Endothelial cell of umbilical vein (primary cell): ENCODE results near the gene ATAD3A. TPM values are rescaled to one million over a fixed set of nuclear protein-coding genes. Genes with fewer than 3 reads are reported as not detected.
"Not testable (repeated sequence)": the region's sequence is repeated elsewhere in the genome, so short reads cannot be mapped to it uniquely, and the experiment has no call there.

ENCODE experiments used
- BruUV-seq: library from RNA; stranded (reverse); fragments of 400-500 nt; replicated peaks from 2 replicates; lab custom pipeline; 2021; lab: Mats Ljungman, UMichigan
- CTCF ChIA-PET: fragments of 300-600, 350-600 bp; sonication (Branson Sonifier 250); formaldehyde crosslinking; loops from one replicate; lab custom pipeline; 2021; ENCODE audit warnings: antibody characterized with exemption, inconsistent platforms; lab: Charles Lee
- POLR2A ChIA-PET: fragments of 300-600, 350-600 bp; sonication (Branson Sonifier 250); formaldehyde crosslinking; loops from one replicate; lab custom pipeline; 2021; ENCODE audit warnings: antibody characterized with exemption, inconsistent platforms; lab: Charles Lee
- DNase-seq: peaks from one replicate; pipeline ENCODE4 v3.0.0-alpha.2; 2011; ENCODE audit warnings: low read depth, low spot score
- FAIRE-seq: peaks from 2 replicates; lab custom pipeline; 2011; peaks lifted over from hg19 to GRCh38; lab: Jason Lieb, UNC
- H2AFZ ChIP-seq: 2 replicates; pipeline ENCODE4 v1.6.0; 2012; ENCODE audit warnings: low read depth, low read length, control low read depth, inconsistent platforms
- H3K27ac ChIP-seq: 2 replicates; pipeline ENCODE4 v1.5.1; 2011; ENCODE audit warnings: low read depth, mild to moderate bottlenecking, control low read depth, low read length, moderate library complexity; ENCODE audit not compliant: insufficient read depth
- H3K27me3 ChIP-seq, 2 experiments: 2 replicates each; pipeline versions ENCODE4 v1.6.0 to v1.6.1; 2011; ENCODE audit warnings: low read length in 2 of 2, mixed read lengths in 1 of 2; ENCODE audit not compliant: control insufficient read depth in 2 of 2, insufficient read depth in 2 of 2
- H3K36me3 ChIP-seq, 2 experiments: 2 replicates in 1 of 2; 3 replicates in 1 of 2; pipeline ENCODE4 v1.5.1; 2011; ENCODE audit warnings: low read length in 2 of 2, mild to moderate bottlenecking in 1 of 2, moderate library complexity in 1 of 2; ENCODE audit not compliant: control insufficient read depth in 2 of 2, insufficient read depth in 2 of 2; ENCODE audit errors: extremely low read depth in 1 of 2
- H3K4me1 ChIP-seq: 3 replicates; pipeline ENCODE4 v1.5.1; 2011; ENCODE audit warnings: mild to moderate bottlenecking, low read length; ENCODE audit not compliant: control insufficient read depth, insufficient read depth; ENCODE audit errors: extremely low read depth
- H3K4me2 ChIP-seq: 2 replicates; pipeline ENCODE4 v1.6.1; 2011; ENCODE audit warnings: low read length, control low read depth, mixed read lengths; ENCODE audit not compliant: insufficient read depth
- H3K4me3 ChIP-seq, 3 experiments: fragments of 200-600 bp in 1 of 3; sonication (generic), shearing (Covaris generic) in 1 of 3; replicated peaks in 1 of 3; 2 replicates each; pipeline ENCODE4 v1.5.1; 2011 to 2016; ENCODE audit warnings: control low read depth in 3 of 3, low read length in 3 of 3, mild to moderate bottlenecking in 2 of 3, inconsistent platforms in 1 of 3, low read depth in 1 of 3, moderate library complexity in 1 of 3; ENCODE audit not compliant: insufficient read depth in 1 of 3
- H3K79me2 ChIP-seq: 2 replicates; pipeline ENCODE4 v1.6.0; 2012; ENCODE audit warnings: low read length, inconsistent platforms; ENCODE audit not compliant: control insufficient read depth, insufficient read depth
- H3K9ac ChIP-seq: replicated peaks from 2 replicates; pipeline ENCODE3; 2011; ENCODE audit warnings: low read length, control low read depth; ENCODE audit not compliant: insufficient read depth; ENCODE audit errors: extremely low read depth
- H3K9me1 ChIP-seq: replicated peaks from 3 replicates; pipeline ENCODE4 v1.6.0; 2011; ENCODE audit warnings: mild to moderate bottlenecking, low read length; ENCODE audit not compliant: control insufficient read depth, insufficient read depth; ENCODE audit errors: extremely low read depth
- H3K9me3 ChIP-seq: replicated peaks from 2 replicates; pipeline ENCODE4 v1.5.1; 2012; ENCODE audit warnings: low read length, inconsistent platforms; ENCODE audit not compliant: control insufficient read depth, insufficient read depth
- H4K20me1 ChIP-seq: replicated peaks from 2 replicates; pipeline ENCODE3; 2011; ENCODE audit warnings: mild to moderate bottlenecking, low read length; ENCODE audit not compliant: control insufficient read depth, insufficient read depth; ENCODE audit errors: extremely low read depth
- CTCF ChIP-seq, 2 donors: IDR thresholded peaks; 1 replicate in 1 of 2; 2 replicates in 1 of 2; pipeline ENCODE4 v1.5.1; 2011; ENCODE audit warnings: low read length in 2 of 2, mild to moderate bottlenecking in 2 of 2, moderate library complexity in 2 of 2, control low read depth in 1 of 2, inconsistent platforms in 1 of 2, low read depth in 1 of 2; ENCODE audit not compliant: insufficient read depth in 1 of 2; ENCODE audit errors: extremely low read depth in 1 of 2
- EZH2 ChIP-seq: IDR thresholded peaks from 2 replicates; pipeline ENCODE4 v1.6.1; 2012; ENCODE audit warnings: borderline replicate concordance, low read depth, mild to moderate bottlenecking, moderate library complexity, low read length, inconsistent platforms; ENCODE audit not compliant: severe bottlenecking
- FOS ChIP-seq: IDR thresholded peaks from 2 replicates; pipeline ENCODE4 v1.6.1; 2011; ENCODE audit warnings: mild to moderate bottlenecking, low read length, moderate library complexity, borderline replicate concordance; ENCODE audit not compliant: insufficient read depth
- GATA2 ChIP-seq: IDR thresholded peaks from 2 replicates; pipeline ENCODE4 v1.7.0; 2011; ENCODE audit warnings: low read depth, mild to moderate bottlenecking, moderate library complexity, mixed read lengths, low read length; ENCODE audit not compliant: insufficient read length, insufficient read depth
- JUN ChIP-seq: IDR thresholded peaks from 2 replicates; pipeline ENCODE4 v1.6.1; 2011; ENCODE audit warnings: borderline replicate concordance, low read depth; ENCODE audit not compliant: insufficient read length, insufficient read depth
- MAX ChIP-seq: IDR thresholded peaks from 2 replicates; pipeline ENCODE4 v1.6.1; 2011; ENCODE audit not compliant: insufficient read depth, insufficient read length
- MYC ChIP-seq: IDR thresholded peaks from one replicate; pipeline ENCODE4 v1.6.1; 2011; ENCODE audit warnings: mild to moderate bottlenecking, low read depth, low read length
- POLR2A ChIP-seq: IDR thresholded peaks from 2 replicates; pipeline ENCODE4 v1.6.1; 2012; ENCODE audit warnings: low read depth, mild to moderate bottlenecking, control low read depth, low read length
- POLR2AphosphoS5 ChIP-seq: IDR thresholded peaks from 2 replicates; pipeline ENCODE4 v1.6.1; 2012; ENCODE audit warnings: low read depth, mild to moderate bottlenecking, control low read depth, low read length, moderate library complexity; ENCODE audit not compliant: insufficient read depth
- dilution Hi-C: fragments of 300-500 bp; cut with MboI; formaldehyde crosslinking; loops from one replicate; pipeline ENCODE4 v1.15.0; 2019; ENCODE audit warnings: low sequenced_read_pairs; ENCODE audit not compliant: extremely low pct_ligation_motif_present
- intact Hi-C: fragments of 100-400 bp; cut with micrococcal nuclease; formaldehyde crosslinking; loops from one replicate; pipeline ENCODE4 v1.10.0; 2022
- polyA plus RNA-seq, 4 experiments: library from polyadenylated mRNA; depleted of rRNA in 3 of 4; stranded (reverse) in 3 of 4; unstranded in 1 of 4; fragments of >200 nt; gene quantifications; 2 replicates each; pipeline versions ENCODE4 v1.2.1 to v1.2.3, GENCODE V29; 2011 to 2012; ENCODE audit warnings: missing spikeins in 1 of 4
- total RNA-seq: library from RNA; stranded (reverse); gene quantifications from 2 replicates; pipeline ENCODE4 v1.2.3, GENCODE V29; 2021

Gene ATAD3A
- total and polyA plus RNA-seq, 2 donors (not counting 3 experiments of a cell fraction or from before 2014, with no cell fraction given): 24.9 to 55.2 TPM

- no peak overlapping the region for H3K9ac ChIP-seq
- intact Hi-C loops (no loop called here), dilution Hi-C loops (no loop called here)
- H3K4me2 ChIP-seq: no peak overlapping the region
- no peaks in the 10 kb centered on the region for H3K9me3 ChIP-seq
- no peaks in the 10 kb centered on the region for H3K4me1 ChIP-seq
- BruUV-seq: no TSS peak
- H3K36me3 ChIP-seq: peaks cover 0 to 14% of the 10 kb centered on the region in 2 experiments
- CTCF ChIA-PET: no interaction called here
- H3K27ac ChIP-seq: no peak overlapping the region
- no peak overlapping the region for H3K4me3 ChIP-seq
- no peak overlapping the region for H2AFZ ChIP-seq
- H3K79me2 ChIP-seq: peaks cover 15% of the 10 kb centered on the region
- no peaks in the 10 kb centered on the region for H4K20me1 ChIP-seq
- no peaks in the 10 kb centered on the region for H3K9me1 ChIP-seq
- DNase-seq: no peak
- H3K27me3 ChIP-seq: no peaks in the 10 kb centered on the region
- TF ChIP-seq POLR2A (no peak), FOS (no peak), POLR2AphosphoS5 (no peak), MAX (no peak), JUN (no peak), EZH2 (no peak), CTCF (IDR thresholded peaks at IDR 0.05; ENCODE audit: extremely low read depth in 1 of 2, insufficient read depth in 1 of 2, low read depth in 1 of 2, low read length in 2 of 2) (no peak), GATA2 (no peak), MYC (no peak)
- FAIRE-seq: no peak
- POLR2A ChIA-PET: no interaction called here
Observed at GRCh38 chr1:1517973-1518620, 6.1 kb downstream of the ATAD3A start.

GRCh38 chr1:1518621-1519007, 6.7 kb downstream of the ATAD3A start:
- H3K27me3 ChIP-seq, H3K4me3 ChIP-seq, intact Hi-C loops, CTCF ChIA-PET, DNase-seq, H3K4me1 ChIP-seq, H3K27ac ChIP-seq, FAIRE-seq, BruUV-seq, dilution Hi-C loops, H4K20me1 ChIP-seq, H2AFZ ChIP-seq, POLR2A ChIA-PET, H3K9me3 ChIP-seq, H3K9ac ChIP-seq, H3K4me2 ChIP-seq, H3K9me1 ChIP-seq: not testable (repeated sequence)
- peaks cover 12% of the 10 kb centered on the region for H3K79me2 ChIP-seq
- peaks cover 0 to 17% of the 10 kb centered on the region in 2 experiments for H3K36me3 ChIP-seq
